ENCODE data around the gene PANX3.

Gene PANX3

DNA sequence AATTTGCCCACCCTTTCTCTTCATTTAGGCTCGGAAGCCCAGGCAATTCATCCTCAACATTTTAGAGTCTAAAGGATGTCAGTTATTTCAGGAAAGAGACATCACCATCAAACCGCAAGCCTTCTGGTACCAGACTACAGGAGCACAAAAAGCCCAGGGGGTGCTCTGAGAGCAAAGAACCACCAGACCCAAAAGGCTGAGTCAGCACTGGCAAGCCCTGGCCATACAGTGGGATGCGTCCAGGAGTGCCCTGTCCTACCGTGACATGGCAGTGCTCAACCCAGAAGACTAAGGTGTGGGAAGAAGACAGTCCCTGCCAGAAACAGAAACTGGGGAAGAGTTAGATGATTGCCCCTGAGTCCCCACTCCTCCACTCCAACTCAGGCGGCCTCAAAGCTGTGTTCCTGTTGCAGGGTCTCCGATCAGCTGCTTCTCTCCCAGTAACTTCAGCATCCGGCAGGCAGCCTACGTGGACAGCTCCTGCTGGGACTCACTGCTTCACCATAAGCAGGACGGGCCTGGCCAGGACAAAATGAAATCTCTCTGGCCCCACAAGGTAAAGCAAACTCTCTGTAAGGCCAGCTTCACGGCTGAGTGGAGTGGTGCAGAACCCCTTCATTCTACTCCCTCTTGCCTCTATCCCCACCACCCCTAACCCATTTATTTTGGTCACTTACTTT lies 1.5 kb downstream of the PANX3 start:
- in situ Hi-C loops (cut with MboI; ENCODE audit: low sequenced_read_pairs) = no loop called here

DNA sequence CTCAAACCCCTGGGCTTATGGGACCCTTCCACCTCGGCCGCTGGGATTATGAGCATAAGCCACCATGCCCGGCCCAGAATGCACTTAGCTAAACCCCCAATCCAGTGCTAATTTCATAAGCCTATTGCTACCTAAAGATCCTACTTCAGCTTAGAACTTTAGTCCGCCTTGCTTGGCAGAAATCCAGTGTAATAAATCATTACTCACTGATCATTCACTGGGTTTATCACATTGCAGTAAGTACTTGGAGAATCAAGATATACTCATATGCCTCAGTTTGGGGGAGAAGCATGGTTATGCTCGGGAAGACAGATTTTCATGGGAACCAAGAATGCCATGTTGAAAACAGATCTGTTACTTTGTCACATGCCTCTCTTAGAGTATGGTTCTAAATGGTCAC lies 7.6 kb downstream of the PANX3 start:
- in situ Hi-C loops (cut with MboI; ENCODE audit: low sequenced_read_pairs) = no loop called here

DNA sequence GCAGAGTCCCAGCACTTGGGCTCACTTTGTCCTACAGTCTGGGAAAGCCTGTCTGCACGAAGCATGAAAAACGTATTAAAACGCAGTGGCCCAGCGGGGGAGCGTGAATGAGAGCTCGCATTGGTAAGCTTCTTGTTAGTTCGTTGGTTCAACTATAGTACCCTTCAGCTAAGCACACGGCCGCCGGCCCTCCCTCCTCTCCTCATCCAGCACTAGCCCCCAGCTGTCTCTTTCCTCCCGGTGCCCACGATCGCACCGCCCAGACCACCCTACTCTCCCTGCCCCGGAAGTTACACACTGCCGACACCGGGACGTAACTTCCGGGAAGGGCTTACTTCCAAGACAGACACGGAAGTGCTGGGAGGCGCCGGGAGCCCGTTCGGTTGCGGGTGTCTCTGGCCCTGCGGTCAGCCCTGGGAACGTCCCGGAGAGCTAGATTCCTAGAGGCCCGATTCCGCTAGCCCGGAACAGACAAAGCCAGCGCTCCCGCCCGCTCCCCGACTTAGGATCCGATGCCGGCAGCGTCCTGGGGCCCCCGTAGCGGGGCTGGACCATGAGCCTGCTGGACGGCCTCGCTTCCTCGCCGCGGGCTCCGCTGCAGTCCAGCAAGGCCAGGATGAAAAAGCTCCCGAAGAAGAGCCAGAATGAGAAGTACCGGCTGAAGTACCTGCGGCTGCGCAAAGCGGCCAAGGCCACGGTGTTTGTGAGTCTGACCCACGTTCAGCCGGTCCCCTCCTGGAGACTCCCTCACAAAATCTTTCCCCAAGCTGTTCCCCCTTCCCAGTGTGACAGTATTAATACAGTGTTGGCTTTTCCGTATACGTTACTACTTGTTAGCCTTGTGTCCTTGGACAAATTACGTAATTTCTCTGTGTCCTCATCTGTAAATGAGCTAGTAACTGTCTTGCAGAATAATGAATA lies 11.6 kb downstream of the PANX3 start, which contains the start of gene TBRG1:
Gene TBRG1, plus strand, starts transcription at position 334 of the 921 bp plus-strand sequence. Its CDS starts 220 bp downstream, at position 554.
- in situ Hi-C loops (cut with MboI; ENCODE audit: low sequenced_read_pairs) = no loop called here

DNA sequence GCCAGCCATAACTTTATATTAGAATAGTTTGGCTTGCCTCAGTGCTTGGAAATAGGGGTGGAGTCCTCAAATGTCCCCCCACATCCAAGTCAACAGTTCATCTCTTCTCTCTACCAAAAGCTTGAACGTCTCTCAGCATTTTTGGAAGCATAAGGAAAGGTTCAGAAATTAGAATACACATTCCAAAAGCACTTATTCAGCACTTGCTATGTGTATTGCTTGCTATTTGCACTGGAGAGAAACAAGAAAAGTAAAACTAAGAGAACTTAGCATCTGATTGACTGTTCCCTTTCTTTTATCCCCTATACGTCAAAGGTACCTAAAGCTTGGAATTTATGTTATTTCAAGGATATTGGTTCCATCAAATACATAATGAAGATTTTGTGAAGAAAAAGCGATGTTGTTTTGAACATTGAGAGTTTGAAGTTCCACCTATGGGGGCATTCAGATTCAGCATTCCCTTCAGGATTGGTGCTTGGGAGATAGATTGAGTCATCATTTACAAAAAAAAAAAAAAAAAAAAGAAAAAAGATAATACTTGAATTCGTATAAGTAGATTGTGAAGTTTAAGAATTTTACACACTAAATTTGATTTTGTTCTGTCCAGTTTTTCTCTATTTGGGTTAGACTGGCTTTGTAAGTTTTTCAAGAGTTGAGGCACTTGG lies 12.8 kb downstream of the PANX3 start:
- in situ Hi-C loops (cut with MboI; ENCODE audit: low sequenced_read_pairs) = no loop called here

DNA sequence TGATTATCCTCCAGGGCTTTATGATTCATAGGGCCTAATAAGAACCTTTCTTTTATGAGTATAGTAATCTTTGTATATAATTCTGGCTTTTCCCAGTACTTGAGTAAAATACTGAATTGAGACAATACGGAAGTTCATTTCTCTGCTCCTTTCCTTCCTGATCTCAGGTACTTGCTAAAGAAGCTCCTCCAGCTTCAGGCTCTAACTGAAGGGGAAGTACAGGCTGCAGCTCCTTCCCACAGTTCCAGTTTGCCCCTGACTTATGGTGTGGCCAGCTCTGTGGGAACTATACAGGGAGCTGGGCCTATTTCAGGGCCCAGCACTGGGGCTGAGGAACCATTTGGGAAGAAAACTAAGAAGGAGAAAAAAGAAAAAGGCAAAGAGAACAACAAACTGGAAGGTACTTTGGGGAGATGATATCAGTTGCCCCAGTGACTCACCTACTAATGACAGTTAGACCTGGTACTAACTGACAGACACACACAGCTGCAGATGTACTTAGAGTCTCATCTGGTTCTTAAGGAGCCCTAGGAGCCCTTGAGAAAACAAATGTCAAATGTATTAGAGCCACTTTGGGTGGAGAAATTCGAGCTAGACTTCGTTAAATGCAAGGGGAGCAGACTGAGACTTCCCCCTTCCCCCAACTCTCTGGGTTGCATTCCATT lies 14.4 kb downstream of the PANX3 start:
- in situ Hi-C loops (cut with MboI; ENCODE audit: low sequenced_read_pairs) = no loop called here

DNA sequence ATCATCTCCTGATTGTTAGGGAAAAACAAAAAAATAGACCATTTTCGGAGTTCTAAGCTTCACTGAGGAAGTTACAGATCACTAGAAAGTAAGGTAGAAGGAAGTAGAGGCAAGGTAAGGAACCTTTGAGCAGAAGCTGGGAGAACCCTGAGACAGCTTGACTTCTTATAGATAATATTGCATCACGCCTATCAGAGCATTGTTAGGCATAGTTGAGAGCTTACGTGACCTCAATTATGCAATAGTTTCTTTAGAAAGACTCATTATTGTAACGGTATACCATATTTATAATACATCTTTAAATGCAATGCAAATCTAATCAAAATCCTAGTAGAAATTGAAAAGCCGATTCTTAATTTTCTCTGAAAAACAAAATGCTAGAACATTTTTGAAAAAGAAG lies 16.3 kb downstream of the PANX3 start:
- in situ Hi-C loops (cut with MboI; ENCODE audit: low sequenced_read_pairs) = no loop called here

DNA sequence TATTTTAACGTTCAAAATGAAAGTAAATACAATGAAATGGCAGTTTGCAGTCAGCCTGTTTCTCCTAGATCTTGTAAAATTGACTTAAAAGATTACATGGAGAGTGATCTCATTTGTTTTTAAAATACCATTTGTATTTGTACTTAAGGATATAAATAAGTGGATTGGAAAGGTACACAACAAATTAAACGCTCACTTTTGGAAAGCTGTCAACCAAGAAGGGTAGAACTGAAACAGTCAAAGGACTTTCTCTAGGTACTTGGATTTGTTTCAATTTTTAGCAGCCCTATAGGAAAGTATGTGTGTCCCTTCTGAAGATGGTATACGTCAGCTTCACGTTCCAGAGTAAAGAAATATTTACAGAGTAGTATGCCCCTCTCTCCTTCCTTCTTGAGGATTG lies 18.7 kb downstream of the PANX3 start:
- in situ Hi-C loops (cut with MboI; ENCODE audit: low sequenced_read_pairs) = no loop called here

DNA sequence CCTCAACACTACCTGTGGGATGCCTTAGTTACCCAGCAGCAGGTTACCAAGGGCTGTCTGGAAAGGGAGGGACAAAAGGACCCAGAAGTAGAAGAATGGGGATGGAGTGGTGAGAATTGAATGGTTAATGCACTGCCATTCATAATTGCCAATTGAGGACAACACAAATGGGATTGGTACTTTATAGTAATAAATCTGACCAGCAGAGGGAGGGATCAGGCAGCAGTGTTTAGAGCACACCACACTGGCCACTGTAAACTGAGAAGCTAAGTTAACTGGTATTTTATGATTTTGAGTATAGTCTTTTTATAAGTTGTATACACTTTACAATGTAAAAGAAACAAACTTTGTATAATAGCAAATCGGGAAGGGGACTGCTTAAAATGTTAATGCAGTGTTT lies 22.1 kb downstream of the PANX3 start:
- in situ Hi-C loops (cut with MboI; ENCODE audit: low sequenced_read_pairs) = no loop called here

DNA sequence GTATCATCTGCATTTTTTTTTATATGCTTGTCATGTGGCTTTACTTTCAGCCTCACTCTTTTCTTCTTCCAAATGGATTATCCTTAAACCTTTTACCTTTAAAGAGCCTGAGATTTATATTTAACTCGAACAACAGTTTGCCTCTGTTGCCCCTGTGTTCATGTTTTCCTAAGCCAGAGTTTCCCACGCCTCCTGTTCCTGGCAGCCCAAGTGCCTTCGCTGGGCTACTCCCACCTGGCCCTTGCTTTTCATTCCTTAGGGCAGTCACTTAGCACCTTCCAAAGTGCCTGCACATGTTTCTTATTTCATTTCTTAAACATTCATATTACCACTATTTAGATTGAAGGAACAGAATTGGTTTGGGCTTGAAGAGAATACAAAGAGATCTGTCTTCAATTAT lies 24.7 kb downstream of the PANX3 start:
- in situ Hi-C loops (cut with MboI; ENCODE audit: low sequenced_read_pairs) = no loop called here

DNA sequence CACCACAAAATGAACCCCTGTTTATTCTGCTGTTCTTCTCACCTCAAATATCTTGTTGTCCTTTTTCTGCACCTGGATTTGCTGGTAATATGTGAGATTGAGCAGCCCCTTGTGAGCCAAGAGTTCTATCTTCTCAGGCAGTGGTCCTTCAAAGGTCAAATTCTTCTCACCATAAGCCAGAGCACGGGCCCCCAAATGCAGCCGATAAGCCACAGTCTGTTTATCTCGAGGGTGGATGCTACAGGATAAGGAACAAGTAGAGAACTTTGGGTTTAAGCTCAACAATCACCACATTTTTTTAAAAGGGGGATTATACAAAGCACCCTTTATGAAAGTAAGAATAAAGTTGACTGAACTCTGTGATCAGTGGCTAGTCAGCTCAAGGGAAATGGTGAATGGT lies 27.3 kb downstream of the PANX3 start:
- in situ Hi-C loops (cut with MboI; ENCODE audit: low sequenced_read_pairs) = no loop called here

DNA sequence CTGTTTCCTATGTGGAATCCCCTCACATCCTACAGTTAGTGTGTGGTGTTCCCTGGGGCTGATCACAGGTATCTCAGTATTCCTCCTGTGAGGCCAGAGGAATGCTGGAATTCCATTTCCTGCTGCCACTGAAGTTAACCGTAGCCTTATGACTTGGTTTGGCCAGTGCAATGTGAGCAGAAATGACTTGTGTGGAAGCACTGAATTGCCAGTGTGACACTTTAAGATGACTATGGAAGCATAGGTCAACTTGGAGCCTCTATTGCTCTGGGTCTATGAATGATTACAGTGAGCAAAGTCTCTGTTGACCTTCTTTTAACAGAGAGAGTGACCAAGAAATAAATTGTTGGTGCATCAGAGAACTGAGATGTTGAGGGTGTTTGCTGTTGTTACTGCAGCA lies 28.0 kb downstream of the PANX3 start:
- in situ Hi-C loops (cut with MboI; ENCODE audit: low sequenced_read_pairs) = no loop called here

DNA sequence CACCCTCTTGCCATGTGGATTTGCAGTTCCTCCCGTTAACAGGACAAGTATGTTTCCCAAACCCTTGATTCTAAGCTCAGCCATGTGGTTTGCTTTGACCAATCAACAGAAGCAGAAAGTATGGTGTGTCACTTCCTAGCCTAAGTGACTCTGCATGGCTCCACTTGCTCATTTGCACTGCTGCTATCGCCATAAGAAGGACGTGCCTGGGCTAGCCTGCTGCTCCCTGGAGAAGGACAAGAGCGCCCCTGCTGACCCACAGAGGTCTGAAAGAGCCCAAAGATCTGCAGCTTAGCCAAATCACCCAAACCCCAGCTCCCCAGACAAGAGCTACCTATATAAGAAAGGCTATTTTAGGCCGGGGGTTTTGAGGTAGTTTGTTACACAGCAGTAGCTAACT lies 29.4 kb downstream of the PANX3 start:
- in situ Hi-C loops (cut with MboI; ENCODE audit: low sequenced_read_pairs) = no loop called here

DNA sequence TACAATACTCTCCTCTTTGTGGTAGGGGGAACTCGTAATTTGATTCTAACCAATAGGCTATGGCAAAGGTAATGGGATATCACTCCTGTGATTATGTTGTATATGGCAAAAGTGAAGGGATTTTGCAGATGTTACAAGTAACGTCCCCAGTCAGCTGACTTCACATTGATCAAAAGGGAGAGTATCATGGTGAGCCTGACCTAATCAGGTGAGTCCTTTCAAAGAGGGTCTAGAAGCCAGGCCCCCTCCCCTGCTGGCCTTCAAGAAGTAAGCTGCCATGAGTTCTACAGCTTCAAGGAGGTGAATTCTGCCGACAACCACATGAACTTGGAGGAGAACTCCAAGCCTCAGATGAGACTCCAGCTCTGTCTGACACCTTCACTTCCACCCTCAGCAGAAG lies 31.4 kb downstream of the PANX3 start:
- in situ Hi-C loops (cut with MboI; ENCODE audit: low sequenced_read_pairs) = no loop called here

DNA sequence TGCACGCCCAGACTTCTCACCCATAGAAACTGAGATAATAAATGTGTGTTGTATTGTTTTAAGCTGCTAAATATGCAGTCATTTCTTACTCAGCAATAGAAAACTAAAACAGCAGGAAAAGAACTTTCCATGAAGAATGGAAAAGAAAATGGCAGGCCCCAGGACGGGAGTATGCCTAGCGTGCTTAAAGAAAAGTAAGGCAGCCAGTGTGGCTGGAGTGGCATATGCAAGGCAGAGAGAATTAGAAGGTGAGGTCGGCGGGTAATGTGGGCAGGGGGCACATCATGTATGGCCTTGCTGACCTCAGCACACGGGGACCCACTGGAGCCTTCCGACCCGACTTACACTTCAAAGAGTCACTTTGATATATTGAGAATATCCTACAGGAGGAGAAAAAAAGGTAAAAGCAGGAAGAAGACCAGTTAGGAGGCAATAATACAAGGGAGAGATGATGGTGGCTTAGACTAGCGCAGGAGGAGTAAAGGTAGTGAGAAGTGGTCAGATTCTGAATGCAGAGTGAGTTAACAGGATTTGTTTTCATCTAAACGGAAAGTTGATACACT lies 31.9 kb downstream of the PANX3 start:
- in situ Hi-C loops (cut with MboI; ENCODE audit: low sequenced_read_pairs) = no loop called here

DNA sequence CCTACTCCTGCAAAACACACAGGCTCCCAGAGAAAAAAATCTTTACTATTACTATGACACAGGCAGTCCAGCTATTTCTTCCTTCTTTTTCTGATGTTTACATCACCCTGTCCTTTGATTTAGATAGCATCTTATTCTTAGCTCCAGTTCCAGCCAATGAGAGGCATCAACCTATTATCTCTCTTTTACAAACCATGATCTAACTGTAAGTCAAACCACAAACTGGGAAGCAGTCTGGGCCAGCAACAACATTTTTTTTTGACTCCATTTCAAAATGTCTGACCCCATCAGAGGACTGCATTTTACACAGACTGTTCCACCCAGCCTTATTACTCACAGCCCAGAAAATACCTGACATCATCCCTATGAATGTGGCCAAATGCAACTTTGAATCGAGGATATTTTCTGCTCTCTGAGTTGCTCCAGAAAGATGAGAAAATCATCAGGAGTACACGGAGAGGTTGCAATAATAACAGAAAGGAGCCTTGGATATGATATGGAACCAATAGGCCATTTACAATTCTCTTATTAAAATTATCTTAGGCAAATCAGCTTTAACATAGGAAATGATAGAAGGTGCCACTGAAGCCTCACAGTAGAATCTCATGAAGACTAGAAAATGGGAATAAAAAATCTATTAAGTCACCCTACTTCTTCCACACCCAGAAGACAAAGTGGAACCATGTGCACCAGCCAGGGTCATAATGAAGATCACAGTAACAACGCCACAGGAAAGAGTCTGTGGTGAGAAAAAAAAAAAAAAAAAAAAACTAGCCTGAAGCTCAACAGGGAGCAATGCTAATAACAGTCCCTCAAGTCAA lies 32.6 kb downstream of the PANX3 start:
- in situ Hi-C loops (cut with MboI; ENCODE audit: low sequenced_read_pairs) = no loop called here

DNA sequence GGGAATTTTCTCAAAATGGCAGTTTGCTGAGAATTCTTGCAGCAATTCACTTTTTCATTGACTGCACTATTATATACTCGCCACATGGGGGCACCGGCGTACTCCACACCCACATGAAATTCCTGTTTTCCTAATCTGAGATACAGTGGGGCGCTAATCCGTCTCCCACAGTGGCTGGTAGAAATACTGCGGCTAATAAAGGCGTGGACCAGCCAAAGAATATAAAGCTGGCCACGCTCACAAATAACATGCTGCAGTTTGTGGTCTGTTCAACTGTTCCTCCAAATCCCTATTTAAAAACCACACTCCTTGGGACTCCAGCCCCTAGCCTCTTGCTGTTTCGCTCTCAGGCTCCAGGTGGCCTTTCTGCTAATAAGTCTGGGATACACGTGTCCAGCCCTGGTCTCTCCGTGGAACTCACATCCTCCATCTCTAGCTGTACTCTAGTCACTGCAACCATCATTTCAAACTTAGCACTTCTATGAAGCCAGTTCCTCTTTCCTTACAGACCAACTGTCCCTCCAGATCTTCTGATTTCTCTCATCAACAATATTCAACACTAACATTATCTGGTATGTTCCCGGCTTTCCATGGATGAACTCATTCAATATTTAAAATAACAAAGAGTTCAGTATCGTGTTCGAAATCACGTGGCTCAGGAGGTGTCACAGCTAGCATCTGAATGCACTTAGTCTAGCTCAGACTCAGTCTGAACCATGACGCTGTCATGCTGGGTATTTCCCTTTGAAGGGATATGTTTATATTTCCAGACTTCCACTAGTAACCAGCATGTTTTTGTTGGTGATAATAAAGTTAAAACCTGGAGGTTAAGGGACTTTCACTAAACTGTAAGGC lies 33.4 kb downstream of the PANX3 start:
- in situ Hi-C loops (cut with MboI; ENCODE audit: low sequenced_read_pairs) = no loop called here

DNA sequence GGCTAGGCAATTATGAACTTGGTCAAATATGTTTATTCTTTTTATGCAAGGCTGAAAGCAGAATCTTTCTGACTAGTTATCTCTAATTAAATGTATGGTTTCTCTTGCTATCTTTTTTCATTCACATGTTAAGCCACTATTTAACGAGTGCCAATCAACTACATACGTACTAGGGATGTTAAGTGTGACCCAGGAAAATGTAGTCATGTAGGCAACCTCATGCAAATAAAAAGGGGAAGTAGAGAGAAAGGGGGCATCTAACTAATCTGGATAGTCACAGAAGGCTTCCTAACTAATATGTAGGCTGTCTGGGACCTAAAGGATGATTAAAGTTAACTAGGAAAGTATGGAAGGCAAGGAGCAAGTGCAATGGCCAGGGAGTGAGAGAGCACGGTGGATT lies 34.9 kb downstream of the PANX3 start:
- in situ Hi-C loops (cut with MboI; ENCODE audit: low sequenced_read_pairs) = no loop called here

DNA sequence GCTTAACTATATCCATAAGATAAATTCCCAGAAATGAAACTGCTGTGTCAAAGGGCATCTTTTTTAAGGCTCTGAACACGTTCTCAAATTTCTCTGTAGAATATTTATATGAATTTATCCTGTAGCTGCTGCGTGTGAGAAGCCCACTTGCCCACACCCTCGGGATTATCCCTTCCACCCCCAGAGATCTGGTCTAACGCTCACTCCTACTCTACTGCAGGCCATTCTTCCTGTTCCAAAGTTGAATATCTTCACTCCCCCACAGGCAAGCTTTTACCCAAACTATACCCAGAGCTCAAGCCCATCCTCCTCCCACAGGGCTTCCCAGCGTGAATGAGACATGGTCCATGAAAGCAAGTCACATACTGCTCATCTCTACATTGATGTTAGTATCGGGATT lies 37.4 kb downstream of the PANX3 start:
- in situ Hi-C loops (cut with MboI; ENCODE audit: low sequenced_read_pairs) = no loop called here
